GM21360 (cell line): Measurements from ENCODE around the gene PTPRD.

Experiments used
- ATAC-seq: cut with Tn5 transposase; IDR thresholded peaks from one replicate; pipeline ENCODE4 v1.9.1; 2021; ENCODE audit warnings: mild to moderate bottlenecking, moderate library complexity; ENCODE audit not compliant: unreplicated experiment

Gene PTPRD

DNA sequence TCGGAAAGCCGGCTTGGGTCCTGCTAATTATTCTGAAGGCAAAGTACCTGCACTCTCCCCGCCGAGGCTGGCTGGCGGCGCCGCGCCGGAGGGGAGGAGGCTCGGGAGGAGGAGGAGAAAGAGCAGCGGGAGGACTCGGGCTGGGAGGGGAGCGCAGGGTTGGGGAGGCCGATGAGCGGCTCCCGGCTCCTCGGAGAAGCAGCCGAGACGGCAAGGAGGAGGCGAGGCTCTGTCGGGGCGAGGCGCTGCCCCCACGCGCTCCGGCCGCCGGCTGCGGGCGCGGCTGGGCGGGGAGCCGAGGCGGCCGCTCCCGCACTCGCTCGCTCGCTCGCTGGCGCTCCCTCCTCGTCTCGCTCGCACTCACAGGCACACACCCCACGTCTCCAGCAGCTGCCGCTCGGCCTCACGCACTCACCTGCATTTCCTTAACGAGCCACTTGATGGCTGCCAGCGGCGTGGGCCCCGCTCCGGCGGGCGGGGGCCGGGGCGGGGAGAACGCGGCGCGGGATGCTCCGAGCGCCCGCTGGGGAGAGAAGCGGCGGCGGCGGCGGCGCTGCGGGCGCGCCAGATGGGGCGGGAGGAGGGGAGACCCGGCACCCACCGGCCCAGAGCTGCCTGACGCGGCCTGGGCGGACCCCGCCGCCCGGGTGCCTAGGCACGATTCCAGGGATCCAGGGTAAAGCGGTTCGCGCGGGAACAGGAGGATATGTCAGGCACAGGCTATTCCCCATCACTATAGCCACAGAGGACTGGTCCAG is at the start of gene PTPRD:
PTPRD (minus strand) TSS at position 362 of the 758 bp plus-strand sequence.
- peak; percentile 97 for ATAC-seq

DNA sequence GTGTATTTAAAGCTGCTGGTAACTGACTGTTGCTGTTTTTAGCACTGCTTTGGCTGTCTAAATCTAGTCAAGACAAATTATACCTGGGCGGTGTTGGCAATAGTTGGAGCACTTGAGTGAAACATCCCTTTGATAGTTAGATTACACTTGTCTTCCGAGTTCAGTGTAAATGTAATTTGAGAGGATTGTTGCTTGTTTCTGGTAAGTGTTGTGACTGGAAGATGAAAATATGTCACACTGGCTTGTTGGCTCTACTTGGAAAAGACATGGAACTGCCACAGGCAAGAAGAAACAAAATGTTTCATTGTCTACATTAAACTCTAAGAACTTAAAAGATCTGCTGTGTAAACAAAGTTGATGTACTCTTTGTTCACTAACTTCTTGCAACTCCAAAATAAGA is 49.2 kb upstream of the PTPRD start:
- no peak for ATAC-seq

DNA sequence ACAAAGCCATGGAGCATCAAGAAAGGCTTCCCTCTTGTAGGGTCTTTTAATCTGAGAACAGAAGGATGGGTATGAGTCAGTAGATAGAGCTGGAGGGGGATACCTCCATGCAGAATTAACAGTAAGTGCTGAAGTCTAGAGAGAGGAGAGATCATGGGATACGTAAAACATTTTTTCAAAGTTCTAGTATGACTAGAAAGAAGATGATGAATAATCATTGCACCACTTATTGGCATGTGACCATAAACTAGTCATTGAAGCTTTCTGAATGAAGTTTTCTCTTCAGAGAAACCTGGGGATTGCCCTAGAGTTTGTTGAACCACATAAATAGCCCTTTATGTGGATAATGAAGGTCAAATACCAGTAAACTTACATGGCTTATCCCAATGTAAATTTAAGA is 48.6 kb upstream of the PTPRD start:
- ATAC-seq, result no peak

DNA sequence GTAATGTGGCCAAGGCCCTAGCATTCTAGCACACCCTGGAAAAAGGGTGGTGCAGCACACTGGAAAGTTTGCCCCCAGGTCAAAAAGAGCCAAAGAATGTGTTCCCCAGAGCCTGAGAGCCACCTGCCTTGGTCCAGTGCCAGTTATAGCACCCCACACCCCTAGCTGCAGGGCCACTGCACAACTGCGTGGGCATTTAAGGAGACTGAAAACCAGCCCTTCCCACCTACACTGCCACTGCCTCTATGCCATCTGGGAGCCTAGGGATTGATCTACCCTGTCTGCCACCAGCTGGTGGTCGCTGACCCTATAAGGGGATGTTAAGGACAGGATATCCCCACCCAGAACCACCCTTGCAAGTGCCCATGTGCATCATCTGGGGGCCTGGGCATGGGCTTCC is 38.2 kb upstream of the PTPRD start:
- no peak for ATAC-seq

GRCh38 chr9:10649076-10649475 is 36.3 kb upstream of the PTPRD start:
- no peak for ATAC-seq

- no peak for ATAC-seq
These were observed 21.0 kb upstream of the PTPRD start for GRCh38 chr9:10633785-10634184.

DNA sequence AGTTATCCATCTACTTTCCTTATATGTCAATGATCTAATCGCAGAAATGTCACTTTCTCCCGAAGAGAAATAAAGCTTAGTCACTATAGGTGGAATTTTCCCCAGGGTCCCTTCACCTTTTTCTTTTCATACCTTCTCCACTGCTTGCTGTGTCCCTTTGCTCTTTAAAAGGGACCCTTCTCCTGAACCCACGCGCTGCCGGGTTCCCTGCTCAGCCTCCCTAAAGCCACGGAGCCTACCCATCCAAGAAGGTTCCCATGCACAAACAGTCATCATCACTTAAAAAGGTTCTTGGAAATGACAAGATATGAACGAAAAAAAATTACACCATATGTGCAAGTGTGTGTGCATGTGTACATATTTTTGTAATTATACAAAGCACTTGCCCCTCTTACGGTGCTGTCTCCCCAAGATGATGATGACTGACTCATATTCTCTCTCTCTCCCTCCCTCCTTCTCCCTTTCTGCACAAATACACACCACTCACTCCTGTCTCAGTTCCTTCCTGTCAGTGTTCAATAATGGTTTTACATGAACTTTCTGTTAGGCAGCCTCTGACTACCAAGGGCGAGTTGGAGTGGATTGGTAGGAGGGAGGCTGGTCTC is 1.5 kb upstream of the PTPRD start:
- ATAC-seq, result no peak

DNA sequence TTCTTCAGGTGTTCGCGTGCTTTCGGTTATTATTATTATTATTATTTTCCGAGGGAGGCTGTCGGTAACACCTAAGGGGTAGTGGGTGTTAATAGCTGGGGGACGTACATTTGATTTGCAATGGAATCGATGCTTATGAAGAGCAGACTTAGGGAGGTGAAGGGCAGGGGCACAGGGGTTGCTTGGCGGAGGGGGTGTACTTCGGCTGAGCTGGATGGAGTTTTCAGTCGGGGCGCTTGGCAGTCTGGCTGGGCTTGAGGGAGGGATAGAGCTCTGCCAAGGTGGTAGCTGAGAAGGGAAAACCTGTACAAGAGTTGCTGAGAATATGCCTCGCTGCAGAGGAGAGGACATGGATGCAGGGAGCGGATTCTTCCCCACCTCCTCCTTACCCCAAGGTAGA is 617 bp upstream of the PTPRD start:
- ATAC-seq, result no peak

GRCh38 chr9:10605388-10605787 is 7.4 kb downstream of the PTPRD start:
- ATAC-seq, result no peak

DNA sequence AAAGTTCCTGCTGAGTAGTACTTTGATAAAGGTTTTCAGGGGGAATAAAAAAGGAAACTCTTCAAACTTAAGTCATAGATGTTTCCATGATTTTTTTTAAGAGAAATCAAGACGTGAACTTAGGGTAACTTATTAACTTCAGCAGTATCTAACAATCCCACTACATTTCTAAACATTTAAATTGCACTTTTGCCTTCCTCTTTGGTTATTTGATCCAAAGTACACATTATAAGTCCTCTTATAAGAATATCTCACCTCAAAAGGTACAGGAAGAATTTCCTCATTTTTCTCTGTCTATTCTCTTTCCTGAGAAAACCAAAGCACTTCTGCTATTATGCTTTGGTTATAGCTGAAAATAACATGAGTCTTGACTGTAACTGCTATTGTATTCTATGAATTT is 7.9 kb downstream of the PTPRD start:
- no peak for ATAC-seq

DNA sequence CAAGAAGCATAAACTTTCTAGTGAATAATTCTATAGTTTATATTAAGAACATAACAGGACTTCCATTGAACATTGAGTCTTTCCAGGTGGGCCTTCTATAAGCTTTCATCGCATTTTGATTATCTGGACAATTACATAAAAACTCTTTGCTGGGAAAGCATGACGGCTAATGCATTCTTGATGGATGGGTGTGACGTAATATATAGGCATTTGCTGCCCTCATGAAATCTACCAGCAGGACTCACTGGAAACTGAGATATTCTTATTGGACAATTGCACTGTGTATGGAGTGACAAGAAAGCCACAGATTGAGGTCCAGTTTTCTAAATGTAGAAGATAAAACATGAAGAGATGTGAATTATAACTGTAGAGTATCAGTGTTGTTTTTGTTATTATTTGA is 15.0 kb downstream of the PTPRD start:
- no peak for ATAC-seq

- no peak for ATAC-seq
These were observed 18.3 kb downstream of the PTPRD start for GRCh38 chr9:10594482-10594881.

DNA sequence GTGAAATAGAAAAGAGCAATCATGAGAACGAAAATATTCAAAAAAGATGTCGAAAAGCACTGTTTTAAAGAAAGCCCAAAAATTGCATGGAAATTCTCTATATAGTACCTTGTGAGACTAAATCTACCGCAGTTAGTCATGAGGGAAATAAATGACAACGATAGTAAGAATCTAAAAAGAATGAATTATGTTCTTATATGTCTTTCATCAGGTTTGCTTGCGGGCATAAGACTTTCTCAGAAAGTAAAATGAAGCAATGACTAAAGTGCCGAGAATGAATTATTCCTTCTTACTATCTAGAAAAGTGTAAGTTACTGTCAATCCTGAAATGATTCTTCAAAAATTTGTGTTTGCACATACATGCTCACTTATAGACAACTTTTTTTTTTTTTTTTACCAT is 26.4 kb downstream of the PTPRD start:
- ATAC-seq, result no peak

GRCh38 chr9:10571699-10572098 is 41.1 kb downstream of the PTPRD start:
- no peak for ATAC-seq

DNA sequence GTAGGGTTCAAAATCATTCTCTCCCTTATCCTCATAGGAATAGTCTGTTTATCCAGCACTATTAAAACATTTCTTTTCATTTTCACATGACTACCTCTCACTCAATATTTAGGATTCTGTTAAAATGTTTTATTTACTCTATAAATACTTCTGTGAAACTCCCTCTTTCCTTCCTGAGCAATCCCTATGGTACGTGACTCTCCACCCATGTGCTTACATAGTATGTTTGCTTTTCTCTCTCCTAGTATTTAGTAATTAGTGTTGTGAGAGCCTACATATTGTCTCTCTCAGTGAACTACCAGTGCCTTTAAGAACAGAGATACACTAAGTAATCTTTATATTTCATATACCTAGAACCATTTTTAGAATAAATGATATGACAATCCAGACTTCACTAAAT is 46.0 kb downstream of the PTPRD start:
- ATAC-seq, result no peak

DNA sequence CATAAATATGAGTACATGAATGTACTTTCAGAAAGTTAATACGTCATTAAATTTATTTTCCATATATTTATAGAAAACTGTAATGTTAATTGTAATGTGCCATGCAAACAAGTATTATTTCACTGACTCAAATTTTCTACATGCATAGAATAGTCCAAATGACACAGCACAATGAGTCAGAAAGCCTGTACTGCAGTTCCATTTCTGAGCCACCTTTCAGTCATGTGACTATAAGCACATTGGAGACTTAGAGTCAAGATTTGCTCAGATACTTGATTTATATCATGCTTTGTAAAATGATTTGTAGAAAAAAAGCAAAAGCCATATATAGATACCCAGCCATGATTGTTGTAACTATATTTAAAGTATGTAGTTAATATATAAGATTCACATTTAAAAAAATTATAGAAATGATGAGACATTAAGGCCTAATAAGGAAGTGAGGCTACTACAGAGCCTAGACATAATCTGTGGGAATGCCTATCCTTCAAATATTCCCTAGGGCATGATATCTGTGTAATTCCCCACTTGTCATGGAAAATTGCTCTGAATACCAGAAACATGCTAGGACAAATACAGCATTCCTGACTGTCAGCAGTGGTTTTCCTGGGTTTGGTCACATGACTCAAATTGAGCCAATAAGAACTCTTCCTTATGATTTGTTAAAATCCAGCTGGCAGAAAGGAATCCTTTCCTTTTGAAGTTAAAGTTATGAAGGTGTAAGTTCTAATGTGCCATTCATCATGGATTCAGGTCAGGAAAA is 50.0 kb downstream of the PTPRD start:
- no peak for ATAC-seq

- no peak for ATAC-seq
These were observed 64.5 kb downstream of the PTPRD start for GRCh38 chr9:10548348-10548747.

GRCh38 chr9:10538073-10538472 is 74.7 kb downstream of the PTPRD start:
- ATAC-seq, result no peak

DNA sequence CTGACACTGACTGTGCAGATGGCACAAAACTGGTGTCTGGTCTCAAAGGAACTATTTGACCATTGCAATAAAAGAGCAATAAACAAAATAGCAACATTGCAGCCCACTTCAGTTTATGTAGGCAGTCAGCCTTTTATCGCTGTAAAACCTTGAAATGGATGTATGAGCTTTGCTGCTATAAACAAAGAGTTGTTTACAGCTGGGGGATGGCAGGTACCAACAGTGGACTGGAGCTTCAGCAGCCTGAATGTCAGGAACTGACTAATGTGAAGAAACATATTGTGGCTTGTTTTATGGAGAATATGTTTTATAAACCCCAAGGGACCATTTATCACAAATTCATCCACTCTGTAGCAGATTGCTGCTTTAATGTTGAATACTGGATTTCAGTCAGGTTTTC is 78.0 kb downstream of the PTPRD start:
- no peak for ATAC-seq

DNA sequence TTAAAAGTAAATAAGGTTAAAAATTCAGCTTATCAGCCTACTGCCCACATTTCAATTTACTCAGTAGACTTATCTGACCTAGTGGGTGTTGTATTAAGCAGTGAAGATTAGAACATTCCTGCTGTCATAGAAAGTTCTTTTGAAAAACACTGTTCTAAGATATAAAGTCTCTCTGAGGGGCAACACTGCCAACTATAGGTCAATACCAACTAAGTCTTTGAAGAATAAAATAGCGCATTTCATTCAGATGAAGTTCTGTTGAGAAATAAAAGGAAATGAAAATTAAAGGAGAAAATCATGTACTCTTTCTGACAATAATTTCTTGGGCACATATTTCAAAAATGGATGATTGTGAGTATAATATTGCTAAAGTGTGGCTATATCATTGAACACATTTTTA is 86.8 kb downstream of the PTPRD start:
- ATAC-seq, result no peak

DNA sequence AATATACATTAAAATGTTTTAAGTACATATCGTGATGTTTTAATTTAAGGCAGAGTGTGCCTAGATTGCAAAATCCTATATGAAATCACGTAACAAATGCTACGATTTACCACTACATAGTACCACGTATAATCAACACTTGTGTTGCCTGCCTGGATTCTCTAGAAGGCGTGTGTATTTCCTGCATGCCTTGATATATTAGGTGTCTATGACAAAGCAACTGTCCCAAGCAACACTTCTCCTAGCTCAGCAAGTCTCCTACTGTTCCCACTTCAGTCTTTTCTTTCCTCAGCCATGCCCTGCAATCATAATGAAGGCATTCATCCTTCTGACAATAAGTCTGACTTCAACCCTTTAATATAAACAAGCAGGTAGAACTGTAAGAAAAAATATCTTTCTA is 89.6 kb downstream of the PTPRD start:
- ATAC-seq, result no peak

DNA sequence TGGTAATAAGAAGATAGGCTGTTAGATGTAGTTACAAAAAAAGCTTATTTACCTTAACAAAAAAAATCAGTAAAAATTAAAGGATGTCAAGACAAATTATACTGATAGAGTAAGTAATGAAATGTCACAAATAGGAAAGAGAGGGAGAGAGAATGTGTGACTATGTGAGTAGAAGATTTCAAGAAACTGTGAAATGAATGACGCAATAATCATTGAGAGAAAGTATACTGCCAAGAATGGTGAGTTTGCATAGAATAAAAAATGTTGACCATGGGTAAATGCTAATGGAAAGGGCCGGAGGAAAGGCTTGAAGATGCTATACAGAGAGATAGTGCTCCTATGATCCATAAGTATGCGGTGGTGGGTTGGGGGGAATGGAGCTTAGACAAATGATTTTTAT is 100.7 kb downstream of the PTPRD start:
- ATAC-seq, result no peak
